Measurements from ENCODE around the gene KRT6C. TPM values are rescaled to one million over a fixed set of nuclear protein-coding genes. Genes with fewer than 3 reads are reported as not detected.

KRT6C gene
- total and polyA plus RNA-seq, 2 experiments from 2014 or later: not detected

DNA sequence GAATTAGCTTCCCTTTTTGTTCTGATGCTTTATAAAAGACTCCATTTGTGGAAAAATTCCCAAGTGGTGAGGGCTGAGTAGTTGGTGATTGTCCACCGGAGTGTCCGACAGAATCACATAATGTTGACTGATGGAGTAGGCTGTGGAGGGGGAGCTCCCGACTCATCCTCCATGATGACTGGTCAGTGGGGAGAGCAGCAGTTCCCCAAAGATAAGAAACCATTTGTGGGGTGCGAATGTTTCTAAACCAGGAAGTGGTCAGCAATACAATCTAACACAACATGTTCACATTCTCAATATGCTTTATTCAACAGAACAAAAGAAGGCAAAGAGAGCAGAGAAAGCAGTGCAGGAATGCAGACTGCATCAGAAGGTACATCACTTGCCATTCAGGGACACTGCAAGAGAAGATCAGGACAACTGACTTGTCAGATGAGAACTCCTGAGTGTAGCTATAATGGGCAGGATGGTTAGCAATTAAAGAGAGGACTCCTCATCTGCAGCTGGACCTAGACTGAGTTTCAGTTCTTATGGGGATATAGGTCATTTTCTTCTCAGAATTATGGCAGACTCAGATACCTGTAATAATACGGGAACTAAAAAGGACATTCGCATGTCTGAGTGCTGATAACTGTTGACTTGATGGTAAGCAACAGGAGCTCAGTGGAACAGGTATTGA, 27.1 kb downstream of the KRT6C start:
- TF ChIP-seq, protein P1, sequence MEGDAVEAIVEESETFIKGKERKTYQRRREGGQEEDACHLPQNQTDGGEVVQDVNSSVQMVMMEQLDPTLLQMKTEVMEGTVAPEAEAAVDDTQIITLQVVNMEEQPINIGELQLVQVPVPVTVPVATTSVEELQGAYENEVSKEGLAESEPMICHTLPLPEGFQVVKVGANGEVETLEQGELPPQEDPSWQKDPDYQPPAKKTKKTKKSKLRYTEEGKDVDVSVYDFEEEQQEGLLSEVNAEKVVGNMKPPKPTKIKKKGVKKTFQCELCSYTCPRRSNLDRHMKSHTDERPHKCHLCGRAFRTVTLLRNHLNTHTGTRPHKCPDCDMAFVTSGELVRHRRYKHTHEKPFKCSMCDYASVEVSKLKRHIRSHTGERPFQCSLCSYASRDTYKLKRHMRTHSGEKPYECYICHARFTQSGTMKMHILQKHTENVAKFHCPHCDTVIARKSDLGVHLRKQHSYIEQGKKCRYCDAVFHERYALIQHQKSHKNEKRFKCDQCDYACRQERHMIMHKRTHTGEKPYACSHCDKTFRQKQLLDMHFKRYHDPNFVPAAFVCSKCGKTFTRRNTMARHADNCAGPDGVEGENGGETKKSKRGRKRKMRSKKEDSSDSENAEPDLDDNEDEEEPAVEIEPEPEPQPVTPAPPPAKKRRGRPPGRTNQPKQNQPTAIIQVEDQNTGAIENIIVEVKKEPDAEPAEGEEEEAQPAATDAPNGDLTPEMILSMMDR (IDR thresholded peaks at IDR 0.05; ENCODE audit: low read depth, low read length): no peak
- Histone ChIP-seq H3K27ac (no peak overlapping the region), H3K4me1 (ENCODE audit: low read depth) (peaks cover 1% of the 10 kb centered on the region), H3K36me3 (no peaks in the 10 kb centered on the region), H3K27me3 (peaks cover 7% of the 10 kb centered on the region), H3K4me3 (no peak overlapping the region), H3K9me3 (ENCODE audit: low read depth) (no peaks in the 10 kb centered on the region)
- no peak for DNase-seq (ENCODE audit: low read depth in 1 of 2, low spot score in 1 of 2)

DNA sequence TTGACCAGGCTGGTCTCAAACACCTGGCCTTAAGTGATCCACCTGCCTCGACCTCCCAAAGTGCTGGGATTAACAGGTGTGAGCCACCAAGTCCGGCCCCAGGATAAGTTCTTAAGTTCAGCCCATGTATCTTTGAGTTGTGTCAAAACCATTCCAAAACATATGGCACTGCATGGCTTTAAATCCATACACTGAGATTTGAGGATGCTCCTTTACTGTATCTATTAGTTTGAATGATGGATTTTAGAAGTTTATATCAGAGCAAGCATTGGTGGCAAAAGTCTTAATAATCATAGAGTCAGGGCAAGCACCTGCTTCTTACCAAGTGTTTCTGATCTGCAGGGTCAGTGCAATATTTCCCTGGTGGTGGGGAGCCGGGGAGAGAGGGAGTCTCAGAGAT, 27.7 kb downstream of the KRT6C start:
- H3K4me3 ChIP-seq: no peak overlapping the region
- H3K27ac ChIP-seq: no peak overlapping the region
- no peak for DNase-seq (ENCODE audit: low read depth in 1 of 2, low spot score in 1 of 2)
- TF ChIP-seq, protein P1 (IDR thresholded peaks at IDR 0.05; ENCODE audit: low read depth, low read length): no peak
- H3K27me3 ChIP-seq: peaks cover 7% of the 10 kb centered on the region
- H3K9me3 ChIP-seq (ENCODE audit: low read depth): no peaks in the 10 kb centered on the region
- peaks cover 6% of the 10 kb centered on the region for H3K4me1 ChIP-seq (ENCODE audit: low read depth)
- H3K36me3 ChIP-seq: no peaks in the 10 kb centered on the region

DNA sequence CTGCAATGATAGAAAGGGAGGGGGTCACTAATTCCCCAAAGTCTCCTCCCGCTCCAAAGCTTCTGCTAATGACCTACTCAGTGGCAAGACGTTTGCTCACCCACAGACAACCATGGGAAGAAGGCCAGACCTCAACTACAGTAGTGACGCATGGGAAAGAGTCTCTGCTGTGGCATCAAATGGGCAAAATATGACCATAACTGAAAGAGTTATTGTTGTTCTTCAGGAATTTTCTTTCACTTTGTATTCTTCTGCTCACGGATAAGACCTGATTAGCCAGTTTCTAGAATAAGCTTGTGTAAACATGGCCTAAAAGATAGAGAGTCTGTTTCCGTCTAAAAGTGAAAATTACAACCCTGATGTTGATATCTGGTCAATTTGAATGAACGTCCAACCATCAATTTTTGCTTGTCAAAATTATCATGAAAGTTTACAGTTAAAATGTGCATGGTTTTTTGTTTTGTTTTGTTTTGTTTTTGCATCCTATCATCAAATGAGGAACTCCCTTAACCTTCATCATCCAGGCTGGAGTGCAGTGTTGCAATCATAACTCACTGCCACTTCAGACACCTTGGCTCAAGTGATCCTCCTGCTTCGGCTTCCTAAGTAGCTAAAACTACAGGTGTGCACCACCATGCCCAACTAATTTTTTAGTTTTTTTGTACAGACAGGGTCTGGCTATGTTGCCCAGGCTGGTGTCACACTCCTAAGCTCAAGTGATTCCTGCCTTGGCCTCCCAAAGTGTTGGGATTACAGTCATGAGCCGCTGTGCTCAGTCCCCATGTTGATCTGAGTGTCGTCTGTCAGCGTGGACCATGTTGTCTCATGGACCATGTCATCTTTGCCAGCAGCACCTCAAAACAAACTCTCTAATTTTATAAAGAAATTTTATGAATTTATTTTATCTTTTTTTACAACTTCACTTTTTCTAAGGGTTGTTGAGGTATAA, 28.7 kb downstream of the KRT6C start:
- Histone ChIP-seq H3K36me3 (no peaks in the 10 kb centered on the region), H3K4me1 (ENCODE audit: low read depth) (peaks cover 6% of the 10 kb centered on the region), H3K9me3 (ENCODE audit: low read depth) (no peaks in the 10 kb centered on the region), H3K27me3 (peaks cover 7% of the 10 kb centered on the region), H3K27ac (no peak overlapping the region), H3K4me3 (no peak overlapping the region)
- TF ChIP-seq, protein P1 (IDR thresholded peaks at IDR 0.05; ENCODE audit: low read depth, low read length): no peak
- DNase-seq (ENCODE audit: low read depth in 1 of 2, low spot score in 1 of 2): no peak

DNA sequence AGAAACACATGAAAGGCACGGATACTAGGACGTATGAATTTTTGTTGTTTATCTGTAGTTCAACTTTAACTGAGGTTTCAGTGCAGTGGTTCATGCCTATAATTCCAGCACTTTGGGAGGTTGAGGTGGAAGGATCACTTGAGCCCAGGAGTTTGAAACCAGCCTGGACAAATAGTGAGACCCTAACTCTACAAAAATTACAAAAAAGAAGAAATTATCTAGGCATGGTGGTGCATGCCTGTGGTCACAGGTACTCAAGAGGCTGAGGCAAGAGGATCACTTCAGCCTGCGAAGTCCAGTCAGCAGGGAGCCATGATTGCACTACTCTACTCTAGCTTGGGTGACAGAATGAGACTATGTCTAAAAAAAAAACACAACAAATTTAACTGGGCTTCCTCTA, 29.6 kb downstream of the KRT6C start:
- Histone ChIP-seq H3K9me3 (ENCODE audit: low read depth) (no peaks in the 10 kb centered on the region), H3K27ac (no peak overlapping the region), H3K36me3 (no peaks in the 10 kb centered on the region), H3K4me3 (no peak overlapping the region), H3K4me1 (ENCODE audit: low read depth) (peaks cover 6% of the 10 kb centered on the region), H3K27me3 (peaks cover 7% of the 10 kb centered on the region)
- TF ChIP-seq, protein P1 (IDR thresholded peaks at IDR 0.05; ENCODE audit: low read depth, low read length): no peak
- no peak for DNase-seq (ENCODE audit: low read depth in 1 of 2, low spot score in 1 of 2)

DNA sequence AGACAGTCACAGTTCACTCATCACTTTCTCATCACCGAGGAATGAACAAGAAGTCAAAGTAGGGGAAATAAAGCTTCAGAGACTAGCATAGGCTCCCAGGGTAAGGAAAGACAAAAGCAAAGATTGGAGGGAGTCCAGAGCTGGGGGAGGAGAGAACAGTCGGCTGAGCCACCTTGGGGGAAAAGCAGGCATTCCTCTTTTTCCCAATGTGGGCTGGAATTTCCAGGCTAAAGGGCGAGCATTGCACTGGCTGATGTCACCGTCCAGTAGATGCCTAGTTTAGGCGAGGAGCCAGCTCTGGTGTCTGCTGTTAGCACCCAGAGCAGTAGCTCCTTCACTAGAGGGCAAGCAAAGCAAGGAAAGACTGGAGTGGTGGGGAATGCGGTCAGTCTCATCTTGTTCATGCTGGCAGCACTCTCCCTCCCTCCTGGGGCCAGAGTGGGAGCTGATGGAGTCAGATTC, 31.0 kb downstream of the KRT6C start:
- Histone ChIP-seq H3K27me3 (peaks cover 7% of the 10 kb centered on the region), H3K36me3 (no peaks in the 10 kb centered on the region), H3K9me3 (ENCODE audit: low read depth) (no peaks in the 10 kb centered on the region), H3K4me3 (no peak overlapping the region), H3K4me1 (ENCODE audit: low read depth) (peaks cover 6% of the 10 kb centered on the region), H3K27ac (no peak overlapping the region)
- DNase-seq (ENCODE audit: low read depth in 1 of 2, low spot score in 1 of 2): peak; percentile 61 to 97
- TF ChIP-seq, protein P1 (IDR thresholded peaks at IDR 0.05; ENCODE audit: low read depth, low read length): peak; percentile 44
